Loucy (cell line): ENCODE data around the gene ACE.

ENCODE experiments used
- H2AFZ ChIP-seq: fragments of 200-600 bp; sonication (generic); 2 replicates; pipeline ENCODE4 v1.6.0; 2016; ENCODE audit warnings: antibody characterized with exemption, mild to moderate bottlenecking, low read length, moderate library complexity
- H3F3A ChIP-seq: fragments of 200-600 bp; 2 replicates; pipeline ENCODE4 v1.6.0; 2016; ENCODE audit warnings: antibody characterized with exemption, low read depth, mild to moderate bottlenecking
- H3K27me3 ChIP-seq: fragments of 200-600 bp; sonication (generic); 2 replicates; pipeline ENCODE4 v1.6.1; 2014; ENCODE audit warnings: low read length, mild to moderate bottlenecking; ENCODE audit not compliant: insufficient read depth, poor library complexity, severe bottlenecking
- H3K36me3 ChIP-seq: fragments of 200-600 bp; sonication (generic); 2 replicates; pipeline ENCODE4 v1.6.1; 2016; ENCODE audit warnings: low read length; ENCODE audit not compliant: insufficient read depth
- H3K4me1 ChIP-seq: fragments of 200-600 bp; sonication (generic); 2 replicates; pipeline ENCODE4 v1.5.1; 2014; ENCODE audit warnings: low read length, mild to moderate bottlenecking; ENCODE audit not compliant: insufficient read depth, poor library complexity, severe bottlenecking
- H3K4me2 ChIP-seq: fragments of 200-600 bp; sonication (generic); 2 replicates; pipeline ENCODE4 v1.6.0; 2014; ENCODE audit warnings: antibody characterized with exemption, low read length, low read depth, mild to moderate bottlenecking; ENCODE audit not compliant: poor library complexity, severe bottlenecking
- H3K4me3 ChIP-seq: fragments of 200-600 bp; sonication (generic); 2 replicates; pipeline ENCODE4 v1.5.1; 2014; ENCODE audit warnings: low read length, mild to moderate bottlenecking, mixed read lengths; ENCODE audit not compliant: poor library complexity, severe bottlenecking
- H3K79me2 ChIP-seq: fragments of 200-600 bp; sonication (generic); 2 replicates; pipeline ENCODE4 v1.6.1; 2014; ENCODE audit warnings: low read length; ENCODE audit not compliant: insufficient read depth
- H3K9ac ChIP-seq: fragments of 200-600 bp; sonication (generic); 2 replicates; pipeline ENCODE4 v1.6.0; 2014; ENCODE audit warnings: mild to moderate bottlenecking, low read depth, low read length, moderate library complexity; ENCODE audit not compliant: poor library complexity, severe bottlenecking
- H3K9me2 ChIP-seq: fragments of 200-600 bp; sonication (generic); replicated peaks from 2 replicates; pipeline ENCODE4 v1.6.1; 2016; ENCODE audit warnings: low read depth, low read length, mixed read lengths
- H3K9me3 ChIP-seq: fragments of 200-600 bp; sonication (generic); 2 replicates; pipeline ENCODE4 v1.6.1; 2014; ENCODE audit warnings: mild to moderate bottlenecking, antibody characterized with exemption, low read length, low read depth; ENCODE audit not compliant: insufficient read depth
- H4K20me1 ChIP-seq: fragments of 200-600 bp; sonication (generic); 2 replicates; pipeline ENCODE4 v1.6.0; 2014; ENCODE audit warnings: antibody characterized with exemption, low read length, mild to moderate bottlenecking; ENCODE audit not compliant: insufficient read depth, poor library complexity, severe bottlenecking
- EZH2phosphoT487 ChIP-seq: fragments of 200-600 bp; IDR thresholded peaks from 2 replicates; pipeline ENCODE4 v1.6.1; 2018; ENCODE audit warnings: antibody characterized with exemption, mild to moderate bottlenecking, moderate library complexity, borderline replicate concordance
- TF ChIP-seq, protein P1 (sequence below): fragments of 200-600 bp; sonication (generic); conservative IDR thresholded peaks from 2 replicates; pipeline ENCODE4 v1.5.1; 2014; ENCODE audit warnings: mild to moderate bottlenecking, antibody characterized with exemption, low read length

ACE gene

DNA sequence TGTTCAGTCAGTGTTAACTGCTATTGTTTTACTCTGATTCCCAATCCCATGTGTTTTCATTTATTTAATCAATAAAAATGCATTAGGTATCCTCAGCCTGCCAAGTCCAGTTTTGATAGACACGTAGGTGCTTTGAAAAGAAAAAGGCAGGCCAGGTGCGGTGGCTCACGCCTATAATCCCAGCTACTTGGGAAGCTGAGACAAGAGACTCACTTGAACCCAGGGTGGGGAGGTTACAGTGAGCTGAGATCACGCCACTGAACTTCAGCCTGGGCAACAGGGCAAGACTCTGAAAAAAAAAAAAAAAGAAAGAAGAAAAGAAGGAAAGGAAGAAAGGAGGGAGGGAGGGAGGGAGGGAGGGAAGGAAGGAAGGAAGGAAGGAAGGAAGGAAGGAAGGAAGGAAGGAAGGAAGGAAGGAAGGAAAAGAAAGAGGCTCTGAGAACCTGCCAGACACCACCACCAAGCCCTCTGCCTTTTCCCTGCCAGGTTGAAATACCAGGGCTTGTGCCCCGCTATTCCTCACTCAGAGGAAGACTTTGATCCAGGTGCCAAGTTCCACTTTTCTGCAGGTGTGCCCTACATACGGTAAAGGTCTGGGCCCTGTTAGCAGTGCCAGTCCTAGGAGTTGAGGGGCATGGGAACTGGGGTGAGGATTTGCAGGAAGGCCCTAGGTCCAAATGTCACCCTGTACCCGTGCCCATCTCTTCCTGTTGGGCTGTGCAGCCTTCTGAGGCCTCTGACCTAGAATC lies 36.2 kb downstream of the ACE start:
- Histone ChIP-seq H3K4me2 (no peak overlapping the region), H3K4me3 (no peak overlapping the region), H2AFZ (no peak overlapping the region), H3K79me2 (no peaks in the 10 kb centered on the region), H3K9me2 (no peaks in the 10 kb centered on the region), H4K20me1 (no peaks in the 10 kb centered on the region), H3K9ac (no peak overlapping the region), H3K27me3 (no peaks in the 10 kb centered on the region), H3F3A (no peaks in the 10 kb centered on the region), H3K4me1 (no peaks in the 10 kb centered on the region), H3K36me3 (no peaks in the 10 kb centered on the region), H3K9me3 (no peaks in the 10 kb centered on the region)
- TF ChIP-seq EZH2phosphoT487, result no peak
- TF ChIP-seq, protein P1, sequence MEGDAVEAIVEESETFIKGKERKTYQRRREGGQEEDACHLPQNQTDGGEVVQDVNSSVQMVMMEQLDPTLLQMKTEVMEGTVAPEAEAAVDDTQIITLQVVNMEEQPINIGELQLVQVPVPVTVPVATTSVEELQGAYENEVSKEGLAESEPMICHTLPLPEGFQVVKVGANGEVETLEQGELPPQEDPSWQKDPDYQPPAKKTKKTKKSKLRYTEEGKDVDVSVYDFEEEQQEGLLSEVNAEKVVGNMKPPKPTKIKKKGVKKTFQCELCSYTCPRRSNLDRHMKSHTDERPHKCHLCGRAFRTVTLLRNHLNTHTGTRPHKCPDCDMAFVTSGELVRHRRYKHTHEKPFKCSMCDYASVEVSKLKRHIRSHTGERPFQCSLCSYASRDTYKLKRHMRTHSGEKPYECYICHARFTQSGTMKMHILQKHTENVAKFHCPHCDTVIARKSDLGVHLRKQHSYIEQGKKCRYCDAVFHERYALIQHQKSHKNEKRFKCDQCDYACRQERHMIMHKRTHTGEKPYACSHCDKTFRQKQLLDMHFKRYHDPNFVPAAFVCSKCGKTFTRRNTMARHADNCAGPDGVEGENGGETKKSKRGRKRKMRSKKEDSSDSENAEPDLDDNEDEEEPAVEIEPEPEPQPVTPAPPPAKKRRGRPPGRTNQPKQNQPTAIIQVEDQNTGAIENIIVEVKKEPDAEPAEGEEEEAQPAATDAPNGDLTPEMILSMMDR, result no peak

DNA sequence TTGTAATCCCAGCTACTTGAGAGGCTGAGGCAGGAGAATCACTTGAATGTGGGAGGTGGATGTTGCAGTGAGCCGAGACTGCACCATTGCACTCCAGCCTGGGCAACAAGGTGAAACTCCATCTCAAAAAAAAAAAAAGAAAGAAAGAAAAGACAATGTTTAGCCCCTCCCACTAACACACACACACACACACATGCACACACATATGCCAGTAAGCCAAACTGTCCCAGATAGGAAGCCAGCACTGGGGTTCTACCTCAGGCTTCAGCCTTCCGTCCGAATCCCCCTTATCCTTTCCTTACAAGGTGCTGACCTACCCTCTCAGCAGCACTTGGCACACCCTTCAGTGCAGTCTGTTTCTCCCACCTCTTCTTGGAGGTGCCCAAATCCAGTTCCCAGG lies 37.6 kb downstream of the ACE start:
- Histone ChIP-seq H3K4me2 (no peak overlapping the region), H3K36me3 (no peaks in the 10 kb centered on the region), H3K79me2 (no peaks in the 10 kb centered on the region), H3K4me3 (no peak overlapping the region), H4K20me1 (no peaks in the 10 kb centered on the region), H3K9ac (no peak overlapping the region), H3F3A (no peaks in the 10 kb centered on the region), H3K9me3 (no peaks in the 10 kb centered on the region), H2AFZ (no peak overlapping the region), H3K4me1 (no peaks in the 10 kb centered on the region), H3K9me2 (no peaks in the 10 kb centered on the region), H3K27me3 (no peaks in the 10 kb centered on the region)
- TF ChIP-seq EZH2phosphoT487, result no peak
- TF ChIP-seq, protein P1, result no peak

DNA sequence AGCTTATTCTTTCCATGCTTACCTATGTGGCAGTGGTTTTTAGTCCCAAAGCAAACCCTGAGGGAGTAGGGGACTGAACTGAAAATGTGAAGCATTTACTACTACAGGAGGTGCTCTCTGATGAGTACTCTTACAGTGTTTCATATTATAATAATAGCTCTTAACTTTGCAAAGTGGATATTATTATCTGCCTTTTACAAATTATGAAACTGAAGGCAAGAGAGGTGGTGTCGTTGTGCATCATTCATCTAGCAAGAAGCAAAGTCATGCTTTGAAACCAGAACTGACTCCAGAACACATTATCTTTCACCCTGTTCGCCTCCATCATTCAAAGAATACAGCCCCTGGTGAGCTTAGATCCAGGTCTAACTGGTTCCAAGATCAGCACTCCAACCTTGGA lies 38.1 kb downstream of the ACE start:
- Histone ChIP-seq H3K4me2 (no peak overlapping the region), H2AFZ (no peak overlapping the region), H3K9ac (no peak overlapping the region), H3K4me3 (no peak overlapping the region), H4K20me1 (no peaks in the 10 kb centered on the region), H3K27me3 (no peaks in the 10 kb centered on the region), H3K36me3 (no peaks in the 10 kb centered on the region), H3K9me3 (no peaks in the 10 kb centered on the region), H3K79me2 (no peaks in the 10 kb centered on the region), H3K4me1 (no peaks in the 10 kb centered on the region), H3F3A (no peaks in the 10 kb centered on the region), H3K9me2 (no peaks in the 10 kb centered on the region)
- no peak for TF ChIP-seq EZH2phosphoT487
- TF ChIP-seq, protein P1, result no peak
